ENCODE results near the gene DBNDD2. TPM values are rescaled to one million over a fixed set of nuclear protein-coding genes. Genes with fewer than 3 reads are reported as not detected.

DBNDD2 gene
- total and polyA plus RNA-seq, 2 donors from 2014 or later = 50.7 to 51.5 TPM

- H3K27ac ChIP-seq (ENCODE audit: low read depth in 2 of 2, low read length in 2 of 2) = no peak overlapping the region
- H3K4me1 ChIP-seq (ENCODE audit: control insufficient read depth in 2 of 3, insufficient read depth in 2 of 3, low read depth in 1 of 3, low read length in 3 of 3) = no peaks in the 10 kb centered on the region
- no peaks in the 10 kb centered on the region for H3K36me3 ChIP-seq (ENCODE audit: control insufficient read depth in 2 of 3, insufficient read depth in 3 of 3, low read length in 3 of 3)
- FAIRE-seq (no peak), DNase-seq (no peak)
- no peaks in the 10 kb centered on the region for H3K9me3 ChIP-seq (ENCODE audit: control insufficient read depth in 2 of 3, insufficient read depth in 1 of 3, low read length in 3 of 3)
- no peaks in the 10 kb centered on the region for H3K27me3 ChIP-seq (ENCODE audit: control insufficient read depth, insufficient read depth, low read length)
- TF ChIP-seq CTCF (IDR thresholded peaks at IDR 0.05; ENCODE audit: borderline replicate concordance, extremely low read depth, insufficient read depth) = no peak
- H3K4me3 ChIP-seq (ENCODE audit: low read length in 3 of 3) = no peak overlapping the region
- intact Hi-C loops (cut with DNase I) = loop anchor here (10.0 kb wide), 1 partner anchor 59 kb away; the partner anchor contains the start of gene TP53TG5
- no peak overlapping the region for H3K9ac ChIP-seq (ENCODE audit: low read length in 3 of 3)
Observed at GRCh38 chr20:45433316-45433715, 25.2 kb downstream of the DBNDD2 start.

- no peaks in the 10 kb centered on the region for H3K36me3 ChIP-seq (ENCODE audit: control insufficient read depth in 2 of 3, insufficient read depth in 3 of 3, low read length in 3 of 3)
- H3K9ac ChIP-seq (ENCODE audit: low read length in 3 of 3) = no peak overlapping the region
- no peaks in the 10 kb centered on the region for H3K9me3 ChIP-seq (ENCODE audit: control insufficient read depth in 2 of 3, insufficient read depth in 1 of 3, low read length in 3 of 3)
- H3K27me3 ChIP-seq (ENCODE audit: control insufficient read depth, insufficient read depth, low read length) = no peaks in the 10 kb centered on the region
- no peak for DNase-seq
- intact Hi-C loops (cut with DNase I) = loop anchor here (10.0 kb wide), 1 partner anchor 59 kb away; the partner anchor contains the start of gene TP53TG5
- no peak for FAIRE-seq
- no peak overlapping the region for H3K27ac ChIP-seq (ENCODE audit: low read depth in 2 of 2, low read length in 2 of 2)
- H3K4me1 ChIP-seq (ENCODE audit: control insufficient read depth in 2 of 3, insufficient read depth in 2 of 3, low read depth in 1 of 3, low read length in 3 of 3) = no peaks in the 10 kb centered on the region
- TF ChIP-seq CTCF (IDR thresholded peaks at IDR 0.05; ENCODE audit: borderline replicate concordance, extremely low read depth, insufficient read depth) = no peak
- H3K4me3 ChIP-seq (ENCODE audit: low read length in 3 of 3) = no peak overlapping the region
Observed at GRCh38 chr20:45433976-45434375, 25.9 kb downstream of the DBNDD2 start.

- intact Hi-C loops (cut with DNase I) = loop anchor here (5.0 to 10.0 kb wide), 2 partner anchors 62 to 115 kb away; partner anchors contain the start of gene TP53TG5
- FAIRE-seq = no peak
Observed at GRCh38 chr20:45436732-45437485, 28.8 kb downstream of the DBNDD2 start.

More at GRCh38 chr20:45436732-45437485, 28.8 kb downstream of the DBNDD2 start:
- H3K4me1 ChIP-seq (ENCODE audit: control insufficient read depth in 2 of 3, insufficient read depth in 2 of 3, low read depth in 1 of 3, low read length in 3 of 3) = no peaks in the 10 kb centered on the region
- peak overlapping the region; percentile 28 to 80 (median 71) for H3K4me3 ChIP-seq (ENCODE audit: low read length in 3 of 3)
- no peaks in the 10 kb centered on the region for H3K9me3 ChIP-seq (ENCODE audit: control insufficient read depth in 2 of 3, insufficient read depth in 1 of 3, low read length in 3 of 3)
- H3K27me3 ChIP-seq (ENCODE audit: control insufficient read depth, insufficient read depth, low read length) = no peaks in the 10 kb centered on the region
- H3K27ac ChIP-seq (ENCODE audit: low read depth in 2 of 2, low read length in 2 of 2) = peak overlapping the region in 1 of 2 donors; percentile 52
- H3K9ac ChIP-seq (ENCODE audit: low read length in 3 of 3) = peak overlapping the region; percentile 27 to 85 (median 74)
- H3K36me3 ChIP-seq (ENCODE audit: control insufficient read depth in 2 of 3, insufficient read depth in 3 of 3, low read length in 3 of 3) = no peaks in the 10 kb centered on the region
- TF ChIP-seq CTCF (IDR thresholded peaks at IDR 0.05; ENCODE audit: borderline replicate concordance, extremely low read depth, insufficient read depth) = peak; percentile 97
- DNase-seq = peak; percentile 85 to 95 (median 89)

All from kidney (tissue), 14 donors.